GM23338 (cell line): ENCODE results near the gene C2orf81.

Experiments
- EZH2 ChIP-seq: fragments of 200-600 bp; sonication (generic); IDR thresholded peaks from one replicate; pipeline ENCODE4 v1.8.0; 2017; ENCODE audit warnings: antibody characterized with exemption, mild to moderate bottlenecking, low read depth; ENCODE audit not compliant: unreplicated experiment
- POLR2AphosphoS5 ChIP-seq: IDR thresholded peaks from 2 replicates; pipeline ENCODE4 v1.6.1; 2016; ENCODE audit warnings: antibody characterized with exemption, low read depth
- ZNF114 ChIP-seq: fragments of 250-450 bp; sonication (Bioruptor Pico); IDR thresholded peaks from 2 replicates; pipeline ENCODE4 v1.5.0; 2020; ENCODE audit warnings: mild to moderate bottlenecking, moderate library complexity
- TF ChIP-seq, protein P1 (sequence below), 2 experiments: fragments of 200-600 bp in 1 of 2; sonication (generic) in 1 of 2; conservative IDR thresholded peaks; 2 replicates each; pipeline versions ENCODE4 v1.5.1 to v1.6.1; 2016 to 2017; ENCODE audit warnings: antibody characterized with exemption in 2 of 2, low read depth in 2 of 2, mild to moderate bottlenecking in 2 of 2, moderate library complexity in 1 of 2
- TF ChIP-seq, protein P2 (sequence below): IDR thresholded peaks from one replicate; pipeline ENCODE4 v1.6.1; 2018; ENCODE audit warnings: antibody characterized with exemption; ENCODE audit not compliant: unreplicated experiment

DNA sequence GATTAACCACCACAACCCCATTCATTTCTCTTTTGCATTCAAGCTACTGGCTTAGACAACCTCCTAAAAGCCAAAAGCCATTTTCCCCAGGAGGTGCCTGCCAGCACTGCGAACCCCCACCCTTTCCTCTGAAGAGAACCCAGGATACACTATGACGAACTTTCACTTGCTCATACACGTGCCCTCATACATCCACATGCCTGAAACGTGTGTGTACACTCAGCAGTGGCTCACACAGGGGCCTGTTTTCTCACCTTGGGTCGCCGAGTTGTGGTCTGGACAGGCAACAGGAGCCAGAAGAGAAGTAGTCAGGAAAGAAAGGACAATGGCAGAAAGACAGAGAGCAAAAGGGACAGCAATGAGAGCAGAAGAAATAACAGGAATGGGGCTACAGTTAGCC lies 48.7 kb downstream of the C2orf81 start:
- TF ChIP-seq, protein P1, sequence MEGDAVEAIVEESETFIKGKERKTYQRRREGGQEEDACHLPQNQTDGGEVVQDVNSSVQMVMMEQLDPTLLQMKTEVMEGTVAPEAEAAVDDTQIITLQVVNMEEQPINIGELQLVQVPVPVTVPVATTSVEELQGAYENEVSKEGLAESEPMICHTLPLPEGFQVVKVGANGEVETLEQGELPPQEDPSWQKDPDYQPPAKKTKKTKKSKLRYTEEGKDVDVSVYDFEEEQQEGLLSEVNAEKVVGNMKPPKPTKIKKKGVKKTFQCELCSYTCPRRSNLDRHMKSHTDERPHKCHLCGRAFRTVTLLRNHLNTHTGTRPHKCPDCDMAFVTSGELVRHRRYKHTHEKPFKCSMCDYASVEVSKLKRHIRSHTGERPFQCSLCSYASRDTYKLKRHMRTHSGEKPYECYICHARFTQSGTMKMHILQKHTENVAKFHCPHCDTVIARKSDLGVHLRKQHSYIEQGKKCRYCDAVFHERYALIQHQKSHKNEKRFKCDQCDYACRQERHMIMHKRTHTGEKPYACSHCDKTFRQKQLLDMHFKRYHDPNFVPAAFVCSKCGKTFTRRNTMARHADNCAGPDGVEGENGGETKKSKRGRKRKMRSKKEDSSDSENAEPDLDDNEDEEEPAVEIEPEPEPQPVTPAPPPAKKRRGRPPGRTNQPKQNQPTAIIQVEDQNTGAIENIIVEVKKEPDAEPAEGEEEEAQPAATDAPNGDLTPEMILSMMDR (conservative IDR thresholded peaks at IDR 0.05; ENCODE audit: low read depth in 2 of 2) = no peak
- TF ChIP-seq ZNF114 (CRISPR knock-in tag) (no peak), POLR2AphosphoS5 (no peak), EZH2 (no peak)
- TF ChIP-seq, protein P2, sequence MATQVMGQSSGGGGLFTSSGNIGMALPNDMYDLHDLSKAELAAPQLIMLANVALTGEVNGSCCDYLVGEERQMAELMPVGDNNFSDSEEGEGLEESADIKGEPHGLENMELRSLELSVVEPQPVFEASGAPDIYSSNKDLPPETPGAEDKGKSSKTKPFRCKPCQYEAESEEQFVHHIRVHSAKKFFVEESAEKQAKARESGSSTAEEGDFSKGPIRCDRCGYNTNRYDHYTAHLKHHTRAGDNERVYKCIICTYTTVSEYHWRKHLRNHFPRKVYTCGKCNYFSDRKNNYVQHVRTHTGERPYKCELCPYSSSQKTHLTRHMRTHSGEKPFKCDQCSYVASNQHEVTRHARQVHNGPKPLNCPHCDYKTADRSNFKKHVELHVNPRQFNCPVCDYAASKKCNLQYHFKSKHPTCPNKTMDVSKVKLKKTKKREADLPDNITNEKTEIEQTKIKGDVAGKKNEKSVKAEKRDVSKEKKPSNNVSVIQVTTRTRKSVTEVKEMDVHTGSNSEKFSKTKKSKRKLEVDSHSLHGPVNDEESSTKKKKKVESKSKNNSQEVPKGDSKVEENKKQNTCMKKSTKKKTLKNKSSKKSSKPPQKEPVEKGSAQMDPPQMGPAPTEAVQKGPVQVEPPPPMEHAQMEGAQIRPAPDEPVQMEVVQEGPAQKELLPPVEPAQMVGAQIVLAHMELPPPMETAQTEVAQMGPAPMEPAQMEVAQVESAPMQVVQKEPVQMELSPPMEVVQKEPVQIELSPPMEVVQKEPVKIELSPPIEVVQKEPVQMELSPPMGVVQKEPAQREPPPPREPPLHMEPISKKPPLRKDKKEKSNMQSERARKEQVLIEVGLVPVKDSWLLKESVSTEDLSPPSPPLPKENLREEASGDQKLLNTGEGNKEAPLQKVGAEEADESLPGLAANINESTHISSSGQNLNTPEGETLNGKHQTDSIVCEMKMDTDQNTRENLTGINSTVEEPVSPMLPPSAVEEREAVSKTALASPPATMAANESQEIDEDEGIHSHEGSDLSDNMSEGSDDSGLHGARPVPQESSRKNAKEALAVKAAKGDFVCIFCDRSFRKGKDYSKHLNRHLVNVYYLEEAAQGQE = no peak
